GM12891 (cell line): ENCODE results near the gene RNU6-9.

Source experiments
- POLR2A ChIP-seq: IDR thresholded peaks from 2 replicates; pipeline ENCODE4 v1.6.1; 2011; ENCODE audit warnings: low read depth, low read length, control low read depth
- POLR2AphosphoS5 ChIP-seq: IDR thresholded peaks from 2 replicates; pipeline ENCODE4 v1.6.1; 2011; ENCODE audit warnings: low read depth, low read length, control low read depth

DNA sequence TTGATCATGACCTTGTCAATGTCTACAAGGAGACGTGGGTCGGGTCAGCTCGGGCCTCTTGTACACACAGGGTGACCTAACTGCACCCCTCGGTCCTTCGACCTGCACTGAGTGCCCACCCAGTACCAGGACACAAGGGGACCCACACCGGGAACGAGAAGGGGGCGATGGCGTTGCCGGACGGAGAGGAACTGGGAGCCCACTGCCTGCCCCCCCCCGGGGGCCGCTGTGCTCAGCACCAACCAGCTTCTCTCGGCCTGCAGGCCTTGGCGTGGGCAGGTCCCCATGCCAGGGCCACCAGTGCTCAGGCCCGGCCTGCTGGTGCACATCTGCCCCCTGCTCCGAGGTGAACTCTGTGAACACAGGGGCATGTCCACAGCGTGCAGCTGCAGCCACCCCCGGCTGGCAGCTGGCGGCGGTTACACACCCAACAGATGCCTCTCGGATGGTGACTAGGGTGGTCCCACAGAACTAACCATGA, 19.7 kb upstream of the RNU6-9 start:
- TF ChIP-seq POLR2A (no peak), POLR2AphosphoS5 (no peak)
